Hepatocyte (in vitro differentiated cells): ENCODE measurements around the gene RMI2. TPM values are rescaled to one million over a fixed set of nuclear protein-coding genes. Genes with fewer than 3 reads are reported as not detected.
A peak's percentile ranks its signal among the peaks of the same experiment; 100 is the strongest.

ENCODE experiments used
- DNase-seq: peaks from one replicate; pipeline ENCODE4 v3.0.0-alpha.2; 2016; ENCODE audit warnings: low spot score
- H2AFZ ChIP-seq: fragments of 200-600 bp; sonication (generic); 2 replicates; pipeline ENCODE4 v1.6.0; 2016; ENCODE audit warnings: antibody characterized with exemption, mild to moderate bottlenecking
- H3K27ac ChIP-seq: fragments of 200-600 bp; sonication (generic); 2 replicates; pipeline ENCODE4 v1.5.1; 2016; ENCODE audit warnings: mild to moderate bottlenecking
- H3K27me3 ChIP-seq: fragments of 200-600 bp; sonication (generic); 2 replicates; pipeline ENCODE4 v1.6.1; 2016
- H3K36me3 ChIP-seq: fragments of 200-600 bp; sonication (generic); replicated peaks from 2 replicates; pipeline ENCODE4 v1.5.1; 2016; ENCODE audit warnings: low read depth; ENCODE audit not compliant: insufficient read depth
- H3K4me1 ChIP-seq: fragments of 200-600 bp; sonication (generic); 2 replicates; pipeline ENCODE4 v1.5.1; 2016; ENCODE audit warnings: mild to moderate bottlenecking, moderate library complexity; ENCODE audit not compliant: insufficient read depth
- H3K4me2 ChIP-seq: fragments of 200-600 bp; sonication (generic); 2 replicates; pipeline ENCODE4 v1.6.0; 2016
- H3K4me3 ChIP-seq: fragments of 200-600 bp; sonication (generic); 2 replicates; pipeline ENCODE4 v1.5.1; 2016; ENCODE audit warnings: mild to moderate bottlenecking
- H3K79me2 ChIP-seq: fragments of 200-600 bp; sonication (generic); 2 replicates; pipeline ENCODE4 v1.6.0; 2017; ENCODE audit warnings: mild to moderate bottlenecking
- H3K9me2 ChIP-seq: fragments of 200-600 bp; sonication (generic); replicated peaks from 2 replicates; pipeline ENCODE4 v1.6.0; 2017; ENCODE audit warnings: mild to moderate bottlenecking; ENCODE audit not compliant: insufficient read depth
- H3K9me3 ChIP-seq: fragments of 200-600 bp; sonication (generic); 2 replicates; pipeline ENCODE4 v1.5.1; 2016; ENCODE audit warnings: low read depth, mild to moderate bottlenecking
- H4K20me1 ChIP-seq: fragments of 200-600 bp; sonication (generic); 2 replicates; pipeline ENCODE4 v1.6.0; 2016; ENCODE audit warnings: mild to moderate bottlenecking; ENCODE audit not compliant: insufficient read depth, poor library complexity, severe bottlenecking
- EZH2 ChIP-seq: fragments of 200-600 bp; sonication (generic); IDR thresholded peaks from 2 replicates; pipeline ENCODE4 v1.6.1; 2016; ENCODE audit warnings: antibody characterized with exemption, mild to moderate bottlenecking, borderline replicate concordance
- EZH2phosphoT487 ChIP-seq: fragments of 200-600 bp; sonication (generic); IDR thresholded peaks from one replicate; pipeline ENCODE4 v1.6.1; 2018; ENCODE audit warnings: antibody characterized with exemption, mild to moderate bottlenecking, low read depth, moderate library complexity; ENCODE audit not compliant: unreplicated experiment, severe bottlenecking
- WGBS: methylation state at CpG from one replicate; pipeline ENCODE4 v1.1.6; 2016; ENCODE audit warnings: low lambda C conversion rate; ENCODE audit errors: missing lambda C conversion rate; 5-methylcytosine and 5-hydroxymethylcytosine counted together
- polyA plus RNA-seq: library from polyadenylated mRNA; unstranded; fragments of >200 nt; fragmentation: Nextera tagmentation; extraction: Ambion mirVana; gene quantifications from 2 replicates; pipeline ENCODE4 v1.2.1, GENCODE V29; 2016
- total RNA-seq: library from RNA; depleted of rRNA; stranded (reverse); fragments of >200 nt; gene quantifications from 2 replicates; pipeline ENCODE4 v1.2.3, GENCODE V29; 2014
- TF ChIP-seq, protein P1 (sequence below): fragments of 200-600 bp; sonication (generic); IDR thresholded peaks from 2 replicates; pipeline ENCODE4 v1.5.1; 2016; ENCODE audit warnings: antibody characterized with exemption, mild to moderate bottlenecking; ENCODE audit not compliant: poor library complexity

The RMI2 gene
- total and polyA plus RNA-seq, 2 experiments from 2014 or later, result 9.8 to 11.4 TPM

DNA sequence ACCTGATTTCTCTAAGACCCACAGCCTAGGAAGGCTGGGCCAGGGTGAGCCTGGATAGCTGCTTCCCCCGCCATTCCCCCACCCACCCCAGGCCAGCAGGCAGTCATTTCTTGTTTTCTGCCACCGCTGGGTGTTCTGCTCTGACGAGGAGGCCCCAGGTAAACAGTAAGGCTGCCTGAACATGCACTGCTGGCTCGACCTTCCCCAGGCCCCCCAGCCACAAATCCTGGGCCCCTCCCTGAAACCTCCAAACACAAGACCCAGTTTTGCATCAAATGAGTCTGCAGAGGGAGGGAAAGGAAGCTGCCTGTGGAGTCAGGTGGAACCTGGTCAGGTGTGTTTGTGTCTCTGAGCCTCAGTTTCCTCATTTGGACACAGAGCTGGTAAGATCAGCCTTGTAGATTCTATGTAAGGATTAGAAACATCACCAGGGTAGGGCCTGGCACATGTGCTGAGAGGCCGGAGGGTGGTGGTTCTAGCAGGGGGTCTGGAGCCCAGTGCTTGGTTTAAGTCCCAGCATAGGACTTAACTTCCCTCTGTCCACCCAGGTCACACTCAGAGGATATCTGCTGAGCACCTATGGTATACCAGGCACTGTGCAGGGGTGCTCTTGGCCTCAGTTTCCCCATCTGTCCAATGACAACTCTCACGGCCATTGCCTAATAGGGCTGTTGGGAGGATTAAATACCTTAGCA lies 45.2 kb upstream of the RMI2 start:
- H3K27me3 ChIP-seq, result no peaks in the 10 kb centered on the region

DNA sequence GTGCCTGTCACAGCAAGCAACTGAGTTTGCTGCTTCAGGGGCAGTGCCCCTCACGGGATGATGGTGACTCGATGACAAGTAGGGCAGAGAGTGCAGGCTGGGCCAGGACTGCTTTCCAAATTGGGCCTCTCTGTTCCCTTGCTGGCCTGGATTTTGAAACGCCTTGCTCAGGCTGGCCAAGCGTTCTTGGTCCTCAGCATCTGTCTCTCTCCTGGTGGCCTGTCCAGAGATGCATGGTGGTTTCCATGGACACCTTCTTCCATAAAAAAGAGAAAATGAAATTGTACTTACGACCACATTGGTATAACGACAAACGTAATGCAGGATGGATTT lies 44.7 kb upstream of the RMI2 start:
- H3K36me3 ChIP-seq, result no peaks in the 10 kb centered on the region
- WGBS, result 80% methylated on average over 7 of the region's 7 CpGs
- no peaks in the 10 kb centered on the region for H3K9me2 ChIP-seq
- no peaks in the 10 kb centered on the region for H4K20me1 ChIP-seq
- H3K9me3 ChIP-seq, result no peaks in the 10 kb centered on the region
- H3K4me3 ChIP-seq, result no peak overlapping the region
- no peak overlapping the region for H2AFZ ChIP-seq
- no peak overlapping the region for H3K4me2 ChIP-seq
- no peak overlapping the region for H3K27ac ChIP-seq
- H3K4me1 ChIP-seq, result peaks cover 44% of the 10 kb centered on the region
- no peak for DNase-seq
- H3K79me2 ChIP-seq, result no peaks in the 10 kb centered on the region
- H3K27me3 ChIP-seq, result no peaks in the 10 kb centered on the region
- TF ChIP-seq, protein P1, sequence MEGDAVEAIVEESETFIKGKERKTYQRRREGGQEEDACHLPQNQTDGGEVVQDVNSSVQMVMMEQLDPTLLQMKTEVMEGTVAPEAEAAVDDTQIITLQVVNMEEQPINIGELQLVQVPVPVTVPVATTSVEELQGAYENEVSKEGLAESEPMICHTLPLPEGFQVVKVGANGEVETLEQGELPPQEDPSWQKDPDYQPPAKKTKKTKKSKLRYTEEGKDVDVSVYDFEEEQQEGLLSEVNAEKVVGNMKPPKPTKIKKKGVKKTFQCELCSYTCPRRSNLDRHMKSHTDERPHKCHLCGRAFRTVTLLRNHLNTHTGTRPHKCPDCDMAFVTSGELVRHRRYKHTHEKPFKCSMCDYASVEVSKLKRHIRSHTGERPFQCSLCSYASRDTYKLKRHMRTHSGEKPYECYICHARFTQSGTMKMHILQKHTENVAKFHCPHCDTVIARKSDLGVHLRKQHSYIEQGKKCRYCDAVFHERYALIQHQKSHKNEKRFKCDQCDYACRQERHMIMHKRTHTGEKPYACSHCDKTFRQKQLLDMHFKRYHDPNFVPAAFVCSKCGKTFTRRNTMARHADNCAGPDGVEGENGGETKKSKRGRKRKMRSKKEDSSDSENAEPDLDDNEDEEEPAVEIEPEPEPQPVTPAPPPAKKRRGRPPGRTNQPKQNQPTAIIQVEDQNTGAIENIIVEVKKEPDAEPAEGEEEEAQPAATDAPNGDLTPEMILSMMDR, result no peak
- TF ChIP-seq EZH2 (no peak), EZH2phosphoT487 (no peak)

More for the DNA sequence above, 45.2 kb upstream of the RMI2 start:
- TF ChIP-seq, protein P1, result no peak
- no peak for TF ChIP-seq EZH2phosphoT487
- TF ChIP-seq EZH2, result no peak
- Histone ChIP-seq H3K4me1 (peaks cover 48% of the 10 kb centered on the region), H3K9me3 (no peaks in the 10 kb centered on the region), H2AFZ (no peak overlapping the region), H3K79me2 (no peaks in the 10 kb centered on the region), H3K36me3 (no peaks in the 10 kb centered on the region), H3K4me2 (no peak overlapping the region), H4K20me1 (no peaks in the 10 kb centered on the region), H3K4me3 (no peak overlapping the region), H3K27ac (no peak overlapping the region), H3K9me2 (no peaks in the 10 kb centered on the region)
- no peak for DNase-seq
- 79% methylated on average over 6 of the region's 6 CpGs for WGBS

DNA sequence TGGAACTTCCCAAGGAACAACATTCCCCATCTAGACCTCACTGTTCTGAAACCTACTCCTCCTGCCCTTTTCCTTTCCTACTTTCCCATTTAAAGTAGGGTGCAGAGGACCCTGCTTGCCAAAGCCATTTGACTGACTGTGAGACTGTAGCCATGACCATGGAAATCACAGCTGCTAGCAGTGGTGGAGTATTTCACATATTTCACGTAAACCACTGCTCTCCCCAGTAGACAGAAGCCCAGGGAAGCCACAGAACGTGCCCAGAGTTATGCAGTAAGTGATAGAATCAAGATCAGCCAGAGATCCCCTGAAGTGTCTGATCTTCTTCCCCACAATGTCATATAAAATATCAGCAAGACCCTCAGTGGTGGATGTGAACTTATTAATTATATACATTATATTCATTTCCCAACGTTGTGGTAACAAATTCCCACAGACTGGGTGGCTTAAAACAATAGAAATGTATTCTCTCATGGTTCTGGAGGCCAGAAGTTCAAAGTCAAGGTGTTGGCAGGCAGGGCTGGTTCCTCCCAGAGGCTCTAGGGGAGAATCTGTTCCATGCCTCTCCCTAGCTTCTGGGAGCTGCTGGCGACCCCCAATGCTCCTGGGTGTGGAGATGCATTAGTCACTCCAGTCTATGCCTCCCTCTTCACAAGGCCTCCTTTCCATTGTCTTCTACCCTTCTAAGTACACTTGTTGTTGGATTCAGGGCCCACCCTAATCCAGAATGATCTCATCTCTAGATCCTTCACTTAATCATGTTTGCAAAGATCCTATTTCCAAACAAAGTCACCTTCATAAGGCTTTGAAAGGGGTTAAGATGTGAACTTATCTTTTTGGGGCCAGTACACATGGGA lies 43.4 kb upstream of the RMI2 start:
- no peak overlapping the region for H2AFZ ChIP-seq
- no peak overlapping the region for H3K4me3 ChIP-seq
- H3K27ac ChIP-seq, result peak overlapping the region; percentile 1
- H3K4me2 ChIP-seq, result no peak overlapping the region
- no peaks in the 10 kb centered on the region for H3K9me3 ChIP-seq
- H4K20me1 ChIP-seq, result no peaks in the 10 kb centered on the region
- peaks cover 31% of the 10 kb centered on the region for H3K4me1 ChIP-seq
- DNase-seq, result no peak
- no peaks in the 10 kb centered on the region for H3K36me3 ChIP-seq
- TF ChIP-seq EZH2 (no peak), EZH2phosphoT487 (no peak)
- TF ChIP-seq, protein P1, result no peak
- no peaks in the 10 kb centered on the region for H3K79me2 ChIP-seq
- no peaks in the 10 kb centered on the region for H3K27me3 ChIP-seq
- H3K9me2 ChIP-seq, result no peaks in the 10 kb centered on the region
- 90% methylated on average over 4 of the region's 4 CpGs for WGBS
